ENCODE results near the gene CHID1. TPM values are rescaled to one million over a fixed set of nuclear protein-coding genes. Genes with fewer than 3 reads are reported as not detected.

CHID1 gene
- total and polyA plus RNA-seq, 2 donors (not counting 1 experiment from before 2014, with no cell fraction given) = 31.0 to 68.1 TPM

DNA sequence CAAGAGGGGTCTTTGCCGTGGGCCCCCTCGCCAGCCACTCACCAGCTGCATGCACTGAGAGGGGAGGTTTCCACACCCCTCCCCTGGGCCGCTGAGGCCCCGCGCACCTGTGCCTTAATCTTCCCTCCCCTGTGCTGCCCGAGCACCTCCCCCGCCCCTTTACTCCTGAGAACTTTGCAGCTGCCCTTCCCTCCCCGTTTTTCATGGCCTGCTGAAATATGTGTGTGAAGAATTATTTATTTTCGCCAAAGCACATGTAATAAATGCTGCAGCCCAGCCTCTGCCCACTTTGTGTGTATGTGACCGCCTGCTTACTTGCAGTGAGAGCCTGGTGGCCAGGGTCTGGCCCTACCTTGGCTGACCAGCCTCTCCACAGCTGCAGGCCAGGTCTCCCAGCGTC, 85.7 kb downstream of the CHID1 start:
- 100% methylated on average over 4 of the region's 11 CpGs for WGBS (ENCODE audit: insufficient coverage)
- H3K27ac ChIP-seq (ENCODE audit: low read length in 2 of 2) = no peak overlapping the region
- intact Hi-C loops (cut with micrococcal nuclease) = no loop called here
- H3K36me3 ChIP-seq (replicated peaks in 1 of 2; ENCODE audit: control extremely low read depth in 1 of 2, control insufficient read depth in 1 of 2, extremely low read depth in 1 of 2, insufficient read depth in 2 of 2, low read length in 1 of 2) = peaks cover 0 to 30% of the 10 kb centered on the region in 2 experiments
- no peak overlapping the region for H3K4me3 ChIP-seq (ENCODE audit: control extremely low read depth in 1 of 5, extremely low read depth in 1 of 5, insufficient read depth in 1 of 5, low read depth in 2 of 5, low read length in 4 of 5)
- H4K20me1 ChIP-seq (ENCODE audit: control insufficient read depth, insufficient read depth, low read length, poor library complexity, severe bottlenecking) = peaks cover 83% of the 10 kb centered on the region
- no peak overlapping the region for H3K4me2 ChIP-seq (replicated peaks; ENCODE audit: low read depth, low read length, poor library complexity, severe bottlenecking)
- H3K9ac ChIP-seq (ENCODE audit: low read length) = no peak overlapping the region
- Mint-ChIP-seq H3K4me3 (no peak overlapping the region), H3K27ac (no peak overlapping the region), H3K4me1 (peaks cover 48% of the 10 kb centered on the region), H3K9me3 (ENCODE audit: insufficient read depth) (no peaks in the 10 kb centered on the region), H3K27me3 (peaks cover 7% of the 10 kb centered on the region)
- TF ChIP-seq, protein P1, sequence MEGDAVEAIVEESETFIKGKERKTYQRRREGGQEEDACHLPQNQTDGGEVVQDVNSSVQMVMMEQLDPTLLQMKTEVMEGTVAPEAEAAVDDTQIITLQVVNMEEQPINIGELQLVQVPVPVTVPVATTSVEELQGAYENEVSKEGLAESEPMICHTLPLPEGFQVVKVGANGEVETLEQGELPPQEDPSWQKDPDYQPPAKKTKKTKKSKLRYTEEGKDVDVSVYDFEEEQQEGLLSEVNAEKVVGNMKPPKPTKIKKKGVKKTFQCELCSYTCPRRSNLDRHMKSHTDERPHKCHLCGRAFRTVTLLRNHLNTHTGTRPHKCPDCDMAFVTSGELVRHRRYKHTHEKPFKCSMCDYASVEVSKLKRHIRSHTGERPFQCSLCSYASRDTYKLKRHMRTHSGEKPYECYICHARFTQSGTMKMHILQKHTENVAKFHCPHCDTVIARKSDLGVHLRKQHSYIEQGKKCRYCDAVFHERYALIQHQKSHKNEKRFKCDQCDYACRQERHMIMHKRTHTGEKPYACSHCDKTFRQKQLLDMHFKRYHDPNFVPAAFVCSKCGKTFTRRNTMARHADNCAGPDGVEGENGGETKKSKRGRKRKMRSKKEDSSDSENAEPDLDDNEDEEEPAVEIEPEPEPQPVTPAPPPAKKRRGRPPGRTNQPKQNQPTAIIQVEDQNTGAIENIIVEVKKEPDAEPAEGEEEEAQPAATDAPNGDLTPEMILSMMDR (IDR thresholded peaks at IDR 0.05) = no peak
- TF ChIP-seq EZH2 (IDR thresholded peaks at IDR 0.05; ENCODE audit: borderline replicate concordance, insufficient read depth, low read depth, low read length, poor library complexity, severe bottlenecking) = no peak
- DNase-seq = no peak
- ChIA-PET CTCF (no interaction called here), POLR2A (interaction anchor here (0.6 kb wide), 1 partner anchor 15 kb away, joined by 4 read pairs; no protein-coding TSS in a partner anchor)
- H2AFZ ChIP-seq (ENCODE audit: insufficient read depth, low read depth, low read length, poor library complexity, severe bottlenecking) = no peak overlapping the region
- H3K9me3 ChIP-seq (ENCODE audit: control extremely low read depth in 1 of 3, control insufficient read depth in 2 of 3, insufficient read depth in 1 of 3, low read length in 2 of 3) = peaks cover 0 to 15% (median 0%) of the 10 kb centered on the region in 3 donors
- ATAC-seq (ENCODE audit: low read depth) = no peak
- H3K27me3 ChIP-seq (replicated peaks in 1 of 4; ENCODE audit: control extremely low read depth in 1 of 4, control insufficient read depth in 3 of 4, insufficient read depth in 4 of 4, low read length in 3 of 4) = peaks cover 0 to 26% (median 11%) of the 10 kb centered on the region in 4 experiments
- H3K4me1 ChIP-seq (ENCODE audit: control insufficient read depth in 2 of 2, insufficient read depth in 2 of 2, low read length in 2 of 2) = peaks cover 47 to 52% of the 10 kb centered on the region in 2 donors
- peaks cover 19% of the 10 kb centered on the region for H3K79me2 ChIP-seq (ENCODE audit: control insufficient read depth, insufficient read depth, low read length)

DNA sequence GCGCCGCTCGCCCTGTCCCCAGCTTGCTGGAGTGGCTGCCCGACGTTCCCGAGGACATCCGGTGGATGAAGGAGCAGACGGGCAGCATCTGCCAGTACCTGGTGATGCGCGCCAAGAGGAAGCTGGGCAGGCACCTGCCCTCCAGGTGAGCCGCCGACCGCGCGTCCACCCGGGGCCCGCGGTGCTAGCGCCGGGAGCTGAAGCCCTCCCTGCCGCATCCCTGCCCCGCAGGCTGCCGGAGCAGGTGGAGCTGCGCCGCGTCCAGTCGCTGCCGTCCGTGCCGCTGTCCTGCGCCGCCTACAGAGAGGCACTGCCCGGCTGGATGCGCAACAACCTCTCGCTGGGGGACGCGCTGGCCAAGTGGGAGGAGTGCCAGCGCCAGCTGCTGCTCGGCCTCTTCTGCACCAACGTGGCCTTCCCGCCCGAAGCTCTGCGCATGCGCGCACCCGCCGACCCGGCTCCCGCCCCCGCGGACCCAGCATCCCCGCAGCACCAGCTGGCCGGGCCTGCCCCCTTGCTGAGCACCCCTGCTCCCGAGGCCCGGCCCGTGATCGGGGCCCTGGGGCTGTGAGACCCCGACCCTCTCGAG, 86.2 kb downstream of the CHID1 start:
- H3K27ac ChIP-seq (ENCODE audit: low read length in 2 of 2) = no peak overlapping the region
- H3K9me3 ChIP-seq (ENCODE audit: control extremely low read depth in 1 of 3, control insufficient read depth in 2 of 3, insufficient read depth in 1 of 3, low read length in 2 of 3) = peaks cover 0 to 10% (median 0%) of the 10 kb centered on the region in 3 donors
- H3K4me1 Mint-ChIP-seq = peaks cover 43% of the 10 kb centered on the region
- intact Hi-C loops (cut with micrococcal nuclease) = no loop called here
- POLR2A ChIA-PET = no interaction called here
- no peak overlapping the region for H3K4me3 ChIP-seq (ENCODE audit: control extremely low read depth in 1 of 5, extremely low read depth in 1 of 5, insufficient read depth in 1 of 5, low read depth in 2 of 5, low read length in 4 of 5)
- H3K36me3 ChIP-seq (replicated peaks in 1 of 2; ENCODE audit: control extremely low read depth in 1 of 2, control insufficient read depth in 1 of 2, extremely low read depth in 1 of 2, insufficient read depth in 2 of 2, low read length in 1 of 2) = peaks cover 0 to 30% of the 10 kb centered on the region in 2 experiments
- WGBS (ENCODE audit: insufficient coverage) = 97% methylated on average over 59 of the region's 59 CpGs
- no peak for ATAC-seq (ENCODE audit: low read depth)
- CTCF ChIA-PET = no interaction called here
- H3K27ac Mint-ChIP-seq = no peak overlapping the region
- H3K4me1 ChIP-seq (ENCODE audit: control insufficient read depth in 2 of 2, insufficient read depth in 2 of 2, low read length in 2 of 2) = peaks cover 42 to 46% of the 10 kb centered on the region in 2 donors
- H3K4me3 Mint-ChIP-seq = no peak overlapping the region
- H3K9ac ChIP-seq (ENCODE audit: low read length) = no peak overlapping the region
- no peak for DNase-seq
- no peaks in the 10 kb centered on the region for H3K9me3 Mint-ChIP-seq (ENCODE audit: insufficient read depth)
- H3K79me2 ChIP-seq (ENCODE audit: control insufficient read depth, insufficient read depth, low read length) = peaks cover 19% of the 10 kb centered on the region
- peaks cover 4% of the 10 kb centered on the region for H3K27me3 Mint-ChIP-seq
- peaks cover 0 to 20% (median 9%) of the 10 kb centered on the region in 4 experiments for H3K27me3 ChIP-seq (replicated peaks in 1 of 4; ENCODE audit: control extremely low read depth in 1 of 4, control insufficient read depth in 3 of 4, insufficient read depth in 4 of 4, low read length in 3 of 4)
- H2AFZ ChIP-seq (ENCODE audit: insufficient read depth, low read depth, low read length, poor library complexity, severe bottlenecking) = no peak overlapping the region
- H3K4me2 ChIP-seq (replicated peaks; ENCODE audit: low read depth, low read length, poor library complexity, severe bottlenecking) = no peak overlapping the region
- no peak for TF ChIP-seq EZH2 (IDR thresholded peaks at IDR 0.05; ENCODE audit: borderline replicate concordance, insufficient read depth, low read depth, low read length, poor library complexity, severe bottlenecking)
- TF ChIP-seq, protein P1 (IDR thresholded peaks at IDR 0.05) = no peak
- H4K20me1 ChIP-seq (ENCODE audit: control insufficient read depth, insufficient read depth, low read length, poor library complexity, severe bottlenecking) = peaks cover 78% of the 10 kb centered on the region
